Ramos (cell line): Measurements from ENCODE around the gene CD200R1L.
"Not testable (repeated sequence)": the region's sequence is repeated elsewhere in the genome, so short reads cannot be mapped to it uniquely, and the experiment has no call there.

ENCODE experiments used
- in situ Hi-C: fragments of 300-500 bp; cut with MboI; formaldehyde crosslinking; loops from one replicate; pipeline ENCODE4 v1.14.3; 2022; ENCODE audit warnings: low sequenced_read_pairs; ENCODE audit not compliant: unreplicated experiment

Gene CD200R1L

DNA sequence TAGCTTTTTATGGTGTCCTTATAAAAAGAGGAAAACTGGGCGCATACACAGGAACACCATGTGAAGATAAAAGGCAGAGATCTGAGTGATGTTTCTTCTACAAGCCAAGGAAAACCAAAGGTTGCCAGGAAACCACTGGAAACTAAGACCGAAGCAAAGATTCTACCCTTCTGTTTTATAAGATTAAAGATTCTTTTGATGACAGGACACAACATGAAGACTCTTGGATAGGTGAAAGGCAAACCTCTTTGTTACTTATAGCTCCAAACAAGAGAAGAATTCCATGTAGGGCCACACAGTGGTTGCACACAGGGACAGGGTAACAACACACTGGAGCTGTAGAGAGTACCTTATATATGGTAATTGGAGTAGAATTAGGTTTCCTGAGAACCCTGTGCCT, at the start of gene CD200R1L:
CD200R1L (minus strand) TSS at position 101 of the 400 bp plus-strand sequence. CDS start 17,497 bp downstream, outside the sequence.
- in situ Hi-C loops = no loop called here

DNA sequence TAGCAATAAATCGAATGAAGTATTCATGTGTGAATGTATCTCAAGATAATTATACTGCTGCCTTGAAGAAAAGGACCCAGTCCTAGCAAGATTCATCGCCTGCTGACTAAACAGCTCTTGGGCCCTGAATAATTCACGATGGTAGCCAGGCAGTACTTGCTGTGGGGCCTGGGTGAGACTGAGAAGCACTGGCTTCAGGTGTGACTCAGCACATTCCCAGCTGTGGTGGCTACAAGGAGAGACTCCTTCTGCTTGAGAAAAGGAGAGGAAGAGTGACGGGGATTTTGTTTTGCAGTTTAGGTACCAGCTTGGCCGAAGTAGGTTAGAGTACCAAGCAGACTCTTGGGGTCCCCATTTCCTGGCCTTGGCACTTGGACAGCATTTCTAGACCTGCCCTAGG, 47.6 kb upstream of the CD200R1L start:
- in situ Hi-C loops = no loop called here

- in situ Hi-C loops = no loop called here
Measured at GRCh38 chr3:112889357-112889756, 42.7 kb upstream of the CD200R1L start.

- in situ Hi-C loops = no loop called here
Measured at GRCh38 chr3:112888381-112889085, 41.9 kb upstream of the CD200R1L start.

GRCh38 chr3:112884678-112885290, 38.1 kb upstream of the CD200R1L start:
- in situ Hi-C loops = no loop called here

GRCh38 chr3:112881891-112882290, 35.2 kb upstream of the CD200R1L start:
- in situ Hi-C loops = no loop called here

DNA sequence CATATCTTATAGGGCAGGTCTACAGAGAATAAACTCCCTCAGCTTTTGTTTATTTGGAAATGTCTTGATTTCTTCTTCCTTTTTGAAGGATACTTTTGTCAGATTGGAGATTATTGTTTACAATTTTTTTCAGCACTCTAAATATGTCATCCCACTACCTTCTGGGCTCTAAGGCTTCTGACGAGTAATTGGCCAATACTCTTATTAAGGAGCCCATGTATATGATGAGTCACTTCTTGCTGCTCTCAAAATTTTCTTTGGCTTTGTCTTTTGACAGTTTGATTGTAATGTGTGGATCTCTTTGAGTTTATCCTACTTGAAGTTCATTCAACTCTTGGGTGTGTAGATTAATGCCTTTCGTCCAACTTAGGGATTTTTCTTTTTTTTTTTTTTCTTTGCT, 28.9 kb upstream of the CD200R1L start:
- in situ Hi-C loops = no loop called here

DNA sequence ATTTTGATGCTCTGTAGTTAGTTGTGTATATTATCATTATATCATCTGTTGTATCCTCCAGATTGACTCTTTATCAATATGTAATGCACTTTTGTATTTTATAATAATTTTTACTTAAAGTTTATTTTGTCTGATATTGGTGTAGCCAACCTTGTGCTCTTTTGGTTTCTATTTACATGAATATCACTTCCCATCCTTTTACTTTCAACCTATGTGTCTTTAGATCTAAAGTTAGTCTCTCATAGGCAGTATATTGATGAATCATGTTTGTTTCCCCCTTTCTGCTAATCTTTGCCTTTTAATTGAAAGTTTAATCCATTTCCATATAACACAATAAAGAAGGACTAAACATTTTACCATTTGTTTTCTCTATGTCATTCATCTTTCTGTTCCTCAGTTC, 28.1 kb upstream of the CD200R1L start:
- in situ Hi-C loops = no loop called here

DNA sequence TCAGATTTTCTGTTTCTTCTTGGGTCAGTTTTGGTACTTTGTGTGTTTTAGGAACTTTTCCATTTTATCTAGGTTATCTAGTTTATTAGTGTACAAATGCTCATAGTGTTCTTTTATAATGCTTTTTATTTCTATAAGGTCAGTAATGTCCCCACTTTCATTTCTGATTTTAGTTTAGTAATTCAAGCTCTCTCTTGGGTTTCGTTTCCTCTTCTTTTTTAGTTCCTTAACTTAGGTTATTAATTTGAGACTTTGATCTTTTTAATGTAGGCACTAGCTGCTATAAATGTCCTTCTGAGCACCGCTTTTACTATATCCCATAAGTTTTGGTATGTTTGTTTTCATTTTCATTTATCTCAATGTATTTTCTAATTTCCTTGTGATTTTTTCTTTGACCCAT, 27.0 kb upstream of the CD200R1L start:
- in situ Hi-C loops = no loop called here

- in situ Hi-C loops = no loop called here
Measured at GRCh38 chr3:112871735-112872134, 25.1 kb upstream of the CD200R1L start.

- in situ Hi-C loops = no loop called here
Measured at GRCh38 chr3:112865757-112866156, 19.1 kb upstream of the CD200R1L start.

DNA sequence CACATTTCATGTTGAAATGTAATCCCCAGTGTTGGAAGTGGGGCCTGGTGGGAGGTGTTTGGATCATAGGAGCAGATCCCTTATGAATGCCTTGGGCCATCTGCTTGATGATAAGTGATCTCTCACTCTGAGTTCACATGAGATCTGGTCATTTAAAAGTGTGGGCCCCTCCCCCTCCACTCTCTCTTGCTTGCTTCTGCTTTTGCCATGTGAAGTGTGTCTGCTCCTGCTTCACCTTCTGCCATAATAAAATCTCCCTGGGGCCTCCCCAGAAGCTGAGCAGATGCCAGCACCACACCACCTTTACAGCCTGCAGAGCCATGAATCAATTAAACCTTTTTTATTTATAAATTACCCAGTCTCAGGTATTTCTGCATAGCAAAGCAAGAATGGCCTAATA, 14.2 kb upstream of the CD200R1L start:
- in situ Hi-C loops = no loop called here

- in situ Hi-C loops = no loop called here
Measured at GRCh38 chr3:112858410-112859069, 11.9 kb upstream of the CD200R1L start.

- in situ Hi-C loops = no loop called here
Measured at GRCh38 chr3:112857526-112857925, 10.9 kb upstream of the CD200R1L start.

GRCh38 chr3:112856537-112856936, 9.9 kb upstream of the CD200R1L start:
- in situ Hi-C loops = no loop called here

DNA sequence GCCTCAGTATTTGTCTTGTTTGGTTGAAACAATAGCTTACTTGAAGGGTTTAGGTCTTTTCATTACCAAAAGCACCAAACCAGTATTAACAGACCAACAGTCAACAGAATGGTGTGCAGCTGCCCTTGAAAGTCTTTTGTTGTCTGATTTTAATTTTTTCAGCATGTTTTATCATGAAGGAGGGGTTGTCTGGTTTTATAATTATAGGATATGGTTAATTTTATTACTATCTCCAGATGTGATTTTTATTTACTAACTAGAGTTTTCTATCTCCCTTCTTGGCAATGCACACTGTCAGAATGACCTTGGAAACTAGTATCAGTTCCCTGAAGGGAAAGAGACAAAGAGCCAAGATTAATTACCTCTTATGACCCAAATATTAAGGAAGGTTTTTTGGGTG, 9.2 kb upstream of the CD200R1L start:
- in situ Hi-C loops = no loop called here

DNA sequence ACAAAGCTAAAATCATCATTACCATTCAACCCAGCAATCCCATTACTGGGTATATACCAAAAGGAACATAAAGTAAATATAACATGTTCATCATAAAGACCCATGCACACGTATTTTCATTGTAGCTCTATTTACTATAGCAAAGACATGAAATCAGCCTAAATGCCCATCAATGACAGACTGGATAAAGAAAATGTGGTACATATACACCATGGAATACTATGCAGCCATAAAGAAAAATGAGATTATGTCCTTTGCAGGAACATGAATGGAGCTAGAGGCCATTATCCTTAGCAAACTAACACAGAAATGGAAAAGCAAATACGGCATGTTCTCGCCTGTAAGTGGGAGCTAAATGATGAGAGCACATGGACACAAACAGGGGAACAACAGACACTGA, 8.4 kb upstream of the CD200R1L start:
- in situ Hi-C loops = not testable (repeated sequence)

- in situ Hi-C loops = no loop called here
Measured at GRCh38 chr3:112848196-112848595, 1.5 kb upstream of the CD200R1L start.

- in situ Hi-C loops = no loop called here
Measured at GRCh38 chr3:112847692-112848091, 1.0 kb upstream of the CD200R1L start.

DNA sequence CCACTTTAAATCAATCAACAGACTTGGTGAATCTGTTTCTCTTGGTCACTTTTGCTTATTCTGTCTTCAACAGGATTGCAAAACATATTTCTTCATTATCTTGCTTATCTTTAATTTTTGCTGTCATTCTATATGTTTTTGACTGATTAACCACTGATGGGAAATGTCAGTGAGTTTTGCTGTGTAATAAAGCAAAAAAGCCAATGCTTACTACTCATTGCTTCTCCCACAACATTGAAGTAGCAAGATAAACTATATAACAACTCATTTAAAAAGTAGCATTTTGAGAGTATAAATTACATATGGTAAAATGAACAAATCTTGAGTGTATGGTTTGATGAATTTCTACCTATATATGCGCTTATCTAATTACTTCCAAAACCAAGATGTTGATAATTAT, 892 bp downstream of the CD200R1L start:
- in situ Hi-C loops = no loop called here

- in situ Hi-C loops = no loop called here
Measured at GRCh38 chr3:112829046-112829445, 17.6 kb downstream of the CD200R1L start.
